Hepatocyte (in vitro differentiated cells): ENCODE results near the gene ATOH8. TPM values are rescaled to one million over a fixed set of nuclear protein-coding genes. Genes with fewer than 3 reads are reported as not detected.

Experiments
- DNase-seq: peaks from one replicate; pipeline ENCODE4 v3.0.0-alpha.2; 2016; ENCODE audit warnings: low spot score
- H2AFZ ChIP-seq: fragments of 200-600 bp; sonication (generic); 2 replicates; pipeline ENCODE4 v1.6.0; 2016; ENCODE audit warnings: antibody characterized with exemption, mild to moderate bottlenecking
- H3K27ac ChIP-seq: fragments of 200-600 bp; sonication (generic); 2 replicates; pipeline ENCODE4 v1.5.1; 2016; ENCODE audit warnings: mild to moderate bottlenecking
- H3K27me3 ChIP-seq: fragments of 200-600 bp; sonication (generic); 2 replicates; pipeline ENCODE4 v1.6.1; 2016
- H3K36me3 ChIP-seq: fragments of 200-600 bp; sonication (generic); replicated peaks from 2 replicates; pipeline ENCODE4 v1.5.1; 2016; ENCODE audit warnings: low read depth; ENCODE audit not compliant: insufficient read depth
- H3K4me1 ChIP-seq: fragments of 200-600 bp; sonication (generic); 2 replicates; pipeline ENCODE4 v1.5.1; 2016; ENCODE audit warnings: mild to moderate bottlenecking, moderate library complexity; ENCODE audit not compliant: insufficient read depth
- H3K4me2 ChIP-seq: fragments of 200-600 bp; sonication (generic); 2 replicates; pipeline ENCODE4 v1.6.0; 2016
- H3K4me3 ChIP-seq: fragments of 200-600 bp; sonication (generic); 2 replicates; pipeline ENCODE4 v1.5.1; 2016; ENCODE audit warnings: mild to moderate bottlenecking
- H3K79me2 ChIP-seq: fragments of 200-600 bp; sonication (generic); 2 replicates; pipeline ENCODE4 v1.6.0; 2017; ENCODE audit warnings: mild to moderate bottlenecking
- H3K9me2 ChIP-seq: fragments of 200-600 bp; sonication (generic); replicated peaks from 2 replicates; pipeline ENCODE4 v1.6.0; 2017; ENCODE audit warnings: mild to moderate bottlenecking; ENCODE audit not compliant: insufficient read depth
- H3K9me3 ChIP-seq: fragments of 200-600 bp; sonication (generic); 2 replicates; pipeline ENCODE4 v1.5.1; 2016; ENCODE audit warnings: low read depth, mild to moderate bottlenecking
- H4K20me1 ChIP-seq: fragments of 200-600 bp; sonication (generic); 2 replicates; pipeline ENCODE4 v1.6.0; 2016; ENCODE audit warnings: mild to moderate bottlenecking; ENCODE audit not compliant: insufficient read depth, poor library complexity, severe bottlenecking
- EZH2 ChIP-seq: fragments of 200-600 bp; sonication (generic); IDR thresholded peaks from 2 replicates; pipeline ENCODE4 v1.6.1; 2016; ENCODE audit warnings: antibody characterized with exemption, mild to moderate bottlenecking, borderline replicate concordance
- EZH2phosphoT487 ChIP-seq: fragments of 200-600 bp; sonication (generic); IDR thresholded peaks from one replicate; pipeline ENCODE4 v1.6.1; 2018; ENCODE audit warnings: antibody characterized with exemption, mild to moderate bottlenecking, low read depth, moderate library complexity; ENCODE audit not compliant: unreplicated experiment, severe bottlenecking
- WGBS: methylation state at CpG from one replicate; pipeline ENCODE4 v1.1.6; 2016; ENCODE audit warnings: low lambda C conversion rate; ENCODE audit errors: missing lambda C conversion rate; 5-methylcytosine and 5-hydroxymethylcytosine counted together
- polyA plus RNA-seq: library from polyadenylated mRNA; unstranded; fragments of >200 nt; fragmentation: Nextera tagmentation; extraction: Ambion mirVana; gene quantifications from 2 replicates; pipeline ENCODE4 v1.2.1, GENCODE V29; 2016
- total RNA-seq: library from RNA; depleted of rRNA; stranded (reverse); fragments of >200 nt; gene quantifications from 2 replicates; pipeline ENCODE4 v1.2.3, GENCODE V29; 2014
- TF ChIP-seq, protein P1 (sequence below): fragments of 200-600 bp; sonication (generic); IDR thresholded peaks from 2 replicates; pipeline ENCODE4 v1.5.1; 2016; ENCODE audit warnings: antibody characterized with exemption, mild to moderate bottlenecking; ENCODE audit not compliant: poor library complexity

The ATOH8 gene
- total and polyA plus RNA-seq, 2 experiments from 2014 or later = 1.3 to 2.0 TPM

DNA sequence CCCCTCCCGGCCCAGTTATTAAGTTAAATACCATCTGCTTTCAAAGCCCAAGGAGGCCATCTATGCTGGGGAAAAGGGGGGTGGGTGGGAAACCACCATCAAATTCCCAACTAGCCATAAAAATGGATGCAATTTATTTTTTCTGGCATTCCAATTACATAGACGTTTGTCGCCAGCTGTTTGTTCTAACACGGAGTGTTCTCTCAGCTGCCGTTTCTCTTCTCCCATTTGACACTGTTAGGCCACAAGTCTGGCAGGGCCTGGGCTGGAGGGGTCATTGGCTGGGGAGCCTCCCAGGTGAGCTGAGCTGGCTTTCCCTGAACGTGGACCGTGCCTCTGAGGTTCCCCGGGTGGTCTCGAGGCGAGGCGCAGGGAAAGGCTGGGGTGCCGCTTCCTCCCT lies 16.6 kb downstream of the ATOH8 start:
- no peak overlapping the region for H2AFZ ChIP-seq
- 77% methylated on average over 12 of the region's 12 CpGs for WGBS
- no peak overlapping the region for H3K27ac ChIP-seq
- no peaks in the 10 kb centered on the region for H3K36me3 ChIP-seq
- H3K9me3 ChIP-seq = no peaks in the 10 kb centered on the region
- H3K4me2 ChIP-seq = no peak overlapping the region
- no peaks in the 10 kb centered on the region for H3K9me2 ChIP-seq
- no peak overlapping the region for H3K4me3 ChIP-seq
- H4K20me1 ChIP-seq = no peaks in the 10 kb centered on the region
- DNase-seq = no peak
- no peaks in the 10 kb centered on the region for H3K79me2 ChIP-seq
- no peak for TF ChIP-seq EZH2
- TF ChIP-seq, protein P1, sequence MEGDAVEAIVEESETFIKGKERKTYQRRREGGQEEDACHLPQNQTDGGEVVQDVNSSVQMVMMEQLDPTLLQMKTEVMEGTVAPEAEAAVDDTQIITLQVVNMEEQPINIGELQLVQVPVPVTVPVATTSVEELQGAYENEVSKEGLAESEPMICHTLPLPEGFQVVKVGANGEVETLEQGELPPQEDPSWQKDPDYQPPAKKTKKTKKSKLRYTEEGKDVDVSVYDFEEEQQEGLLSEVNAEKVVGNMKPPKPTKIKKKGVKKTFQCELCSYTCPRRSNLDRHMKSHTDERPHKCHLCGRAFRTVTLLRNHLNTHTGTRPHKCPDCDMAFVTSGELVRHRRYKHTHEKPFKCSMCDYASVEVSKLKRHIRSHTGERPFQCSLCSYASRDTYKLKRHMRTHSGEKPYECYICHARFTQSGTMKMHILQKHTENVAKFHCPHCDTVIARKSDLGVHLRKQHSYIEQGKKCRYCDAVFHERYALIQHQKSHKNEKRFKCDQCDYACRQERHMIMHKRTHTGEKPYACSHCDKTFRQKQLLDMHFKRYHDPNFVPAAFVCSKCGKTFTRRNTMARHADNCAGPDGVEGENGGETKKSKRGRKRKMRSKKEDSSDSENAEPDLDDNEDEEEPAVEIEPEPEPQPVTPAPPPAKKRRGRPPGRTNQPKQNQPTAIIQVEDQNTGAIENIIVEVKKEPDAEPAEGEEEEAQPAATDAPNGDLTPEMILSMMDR = no peak
- peaks cover 6% of the 10 kb centered on the region for H3K27me3 ChIP-seq
- H3K4me1 ChIP-seq = peaks cover 55% of the 10 kb centered on the region

DNA sequence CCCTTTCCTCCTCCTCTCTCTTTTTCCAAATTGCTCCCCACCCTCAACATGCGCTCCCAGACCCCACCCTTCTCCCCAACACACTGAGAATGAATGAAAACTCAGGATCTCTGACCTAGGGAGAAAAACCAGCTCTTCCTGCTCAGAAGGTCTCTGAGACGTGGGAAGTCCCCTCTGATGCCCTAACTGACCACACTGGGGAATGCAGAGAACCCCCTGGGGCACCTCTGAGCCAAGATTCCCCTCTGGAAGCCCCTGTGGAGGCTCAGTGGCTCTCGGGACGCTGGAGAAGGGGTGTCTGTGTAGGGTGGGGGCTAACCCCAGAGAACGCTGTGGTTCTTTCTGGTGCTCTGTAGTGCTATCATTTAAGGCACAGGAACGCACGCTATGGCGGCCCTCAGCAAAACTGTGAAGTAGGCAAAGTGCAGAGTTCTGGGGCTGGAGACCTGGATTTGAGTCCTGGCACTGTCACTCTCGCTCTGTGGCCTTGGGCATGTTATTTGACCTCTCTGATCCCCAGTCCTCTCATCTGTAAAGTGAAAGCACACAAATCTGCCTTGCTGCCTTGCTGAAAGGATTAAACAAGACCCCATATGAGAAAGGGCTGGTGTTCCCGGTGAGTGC lies 17.1 kb downstream of the ATOH8 start:
- WGBS = 78% methylated on average over 10 of the region's 10 CpGs
- Histone ChIP-seq H2AFZ (no peak overlapping the region), H3K9me2 (no peaks in the 10 kb centered on the region), H3K27ac (no peak overlapping the region), H3K4me2 (no peak overlapping the region), H3K9me3 (no peaks in the 10 kb centered on the region), H3K27me3 (peaks cover 1% of the 10 kb centered on the region), H3K36me3 (no peaks in the 10 kb centered on the region), H4K20me1 (no peaks in the 10 kb centered on the region), H3K4me1 (peaks cover 53% of the 10 kb centered on the region), H3K4me3 (no peak overlapping the region), H3K79me2 (no peaks in the 10 kb centered on the region)
- DNase-seq = no peak
- no peak for TF ChIP-seq EZH2

DNA sequence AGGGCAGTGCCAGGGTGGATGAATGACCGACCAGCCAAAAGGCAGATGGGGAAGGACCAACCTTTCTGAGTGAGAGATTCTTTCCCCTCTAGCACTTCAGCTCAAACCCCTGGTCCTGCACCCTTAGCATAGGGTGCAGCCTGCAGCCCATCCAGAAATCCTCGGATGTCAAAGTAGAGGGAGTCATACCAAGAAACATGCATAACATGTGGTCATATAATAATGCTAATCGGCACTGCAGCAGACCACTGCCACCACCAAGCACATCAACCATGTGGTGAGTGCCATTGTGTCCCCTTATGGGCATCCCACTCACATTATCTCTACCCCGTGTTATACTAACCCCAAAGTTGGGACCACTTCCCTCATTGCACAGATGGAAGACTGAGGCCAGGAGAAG lies 17.7 kb downstream of the ATOH8 start:
- Histone ChIP-seq H3K9me2 (no peaks in the 10 kb centered on the region), H3K4me2 (peak overlapping the region; percentile 27), H3K4me3 (no peak overlapping the region), H3K27me3 (no peaks in the 10 kb centered on the region), H2AFZ (no peak overlapping the region), H3K27ac (peak overlapping the region; percentile 74), H3K9me3 (no peaks in the 10 kb centered on the region), H3K79me2 (no peaks in the 10 kb centered on the region), H3K4me1 (peaks cover 52% of the 10 kb centered on the region), H3K36me3 (no peaks in the 10 kb centered on the region), H4K20me1 (no peaks in the 10 kb centered on the region)
- 78% methylated on average over 4 of the region's 4 CpGs for WGBS
- DNase-seq = no peak
- TF ChIP-seq EZH2phosphoT487 (no peak), EZH2 (no peak)
- TF ChIP-seq, protein P1 = no peak

DNA sequence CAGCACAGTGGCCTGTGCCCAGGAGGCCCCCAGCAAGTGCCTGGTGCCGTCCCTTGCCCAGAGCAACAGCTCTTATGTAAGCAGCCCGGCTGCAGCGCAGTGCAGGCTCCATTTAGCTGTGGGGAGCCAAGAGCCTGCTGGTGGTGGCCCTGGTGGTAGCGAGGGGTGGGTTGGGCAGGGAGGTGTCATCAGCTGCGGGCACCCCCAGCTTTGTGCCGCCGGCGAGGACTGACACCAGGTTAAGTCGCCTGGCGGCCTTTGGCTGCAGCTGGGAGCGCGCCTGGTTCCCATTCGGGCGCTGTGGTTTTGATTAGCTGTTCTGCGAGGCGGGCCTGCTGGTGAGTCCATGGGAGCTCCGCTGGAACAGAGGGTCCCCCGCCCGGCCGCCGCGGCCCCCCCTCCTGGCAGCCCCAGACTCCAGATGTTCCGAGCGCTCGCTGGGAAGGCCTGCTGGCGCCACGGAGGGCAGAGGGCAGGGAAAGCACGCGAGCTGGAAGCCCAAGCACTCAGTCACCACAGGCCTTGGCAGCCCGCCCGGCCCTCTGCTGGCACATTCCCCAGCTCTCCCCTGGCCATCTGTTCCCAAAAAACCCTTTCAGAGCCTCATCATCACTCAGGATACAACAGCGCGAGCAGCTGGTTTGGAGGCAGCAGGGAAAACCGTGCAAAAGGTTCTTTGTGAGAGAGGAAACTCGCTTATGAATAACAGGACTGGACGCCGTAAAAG lies 18.4 kb downstream of the ATOH8 start:
- TF ChIP-seq EZH2phosphoT487 (no peak), EZH2 (no peak)
- TF ChIP-seq, protein P1 = no peak
- Histone ChIP-seq H4K20me1 (no peaks in the 10 kb centered on the region), H3K27me3 (no peaks in the 10 kb centered on the region), H3K9me3 (no peaks in the 10 kb centered on the region), H2AFZ (no peak overlapping the region), H3K4me2 (peak overlapping the region; percentile 65), H3K4me3 (no peak overlapping the region), H3K79me2 (no peaks in the 10 kb centered on the region), H3K4me1 (peaks cover 52% of the 10 kb centered on the region), H3K27ac (peak overlapping the region; percentile 95), H3K36me3 (no peaks in the 10 kb centered on the region), H3K9me2 (no peaks in the 10 kb centered on the region)
- WGBS = 35% methylated on average over 17 of the region's 37 CpGs
- DNase-seq = peak; percentile 95
